T-helper 1 cell (primary cell): Measurements from ENCODE around the gene LARGE1.

Source experiments
- DNase-seq, 5 donors: peaks; one replicate each; pipeline ENCODE4 v3.0.0-alpha.2; 2012 to 2020

Gene LARGE1

GRCh38 chr22:33853200-33854097 lies 66.8 kb downstream of the LARGE1 start:
- no peak for DNase-seq

DNA sequence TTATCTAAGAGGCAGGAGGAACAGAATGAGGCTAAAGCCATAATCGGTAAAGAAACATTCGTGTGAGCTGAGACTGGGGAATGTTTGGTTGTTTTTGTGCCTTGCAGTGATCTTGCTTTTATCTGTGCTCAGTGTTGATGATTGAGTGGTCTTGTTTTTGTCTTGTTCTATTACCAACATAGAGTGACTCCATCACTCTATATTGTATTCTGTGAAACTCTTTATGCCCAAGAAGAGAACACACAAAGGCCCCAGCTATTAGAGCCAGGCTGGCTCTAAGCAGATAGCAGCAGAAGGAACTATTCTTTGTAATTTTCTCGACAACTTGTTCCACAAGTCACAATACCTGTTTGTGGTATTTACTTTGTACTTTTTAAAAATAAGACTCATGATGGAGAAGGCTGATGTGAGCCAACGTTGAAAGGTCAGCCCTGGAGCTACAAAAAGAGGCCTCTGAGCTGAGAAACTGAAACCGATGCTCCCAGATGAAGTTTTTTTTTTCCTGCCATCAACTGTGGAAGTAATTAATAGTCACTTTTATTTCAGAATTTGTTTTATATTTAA lies 68.4 kb downstream of the LARGE1 start:
- DNase-seq = no peak

- DNase-seq = no peak
These were observed 69.0 kb downstream of the LARGE1 start for GRCh38 chr22:33851240-33851639.

DNA sequence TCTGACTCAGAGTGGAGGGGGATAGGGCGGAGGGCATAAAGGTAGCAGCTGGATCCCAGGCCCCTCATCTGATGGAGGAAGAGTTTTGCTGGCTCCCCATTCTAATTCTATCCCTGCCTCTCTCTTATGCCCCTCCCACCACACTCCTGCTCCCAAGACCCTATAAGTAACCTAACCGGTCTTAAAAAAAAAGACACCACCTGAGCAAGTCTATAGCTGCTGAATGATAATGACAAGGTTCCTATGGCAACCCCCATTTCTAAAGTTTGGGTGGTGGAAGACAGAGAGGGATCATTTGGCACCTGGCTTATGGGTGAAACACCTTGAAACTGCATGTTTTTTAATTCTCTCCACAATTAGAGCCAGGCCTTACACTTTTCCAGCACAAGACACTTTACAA lies 69.6 kb downstream of the LARGE1 start:
- DNase-seq = no peak

DNA sequence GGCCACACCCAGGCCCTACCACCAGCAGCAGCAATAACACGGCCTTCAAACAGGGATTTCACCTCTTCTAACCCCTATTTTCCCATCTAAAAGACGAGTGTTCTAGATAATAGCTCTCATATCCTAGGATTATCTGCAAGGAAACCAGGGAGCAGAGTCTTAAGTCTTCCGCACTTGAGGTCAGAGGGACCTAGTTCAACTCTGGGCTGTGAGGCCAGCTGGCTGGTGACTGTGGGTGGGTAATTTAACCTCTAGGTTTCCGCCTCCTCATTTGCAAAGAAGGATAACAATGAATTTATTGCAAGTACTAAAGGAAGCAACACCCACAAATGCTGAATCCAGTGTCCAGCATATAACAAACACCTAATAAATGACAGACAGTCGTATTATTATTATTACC lies 70.1 kb downstream of the LARGE1 start:
- DNase-seq = no peak

- DNase-seq = no peak
These were observed 72.0 kb downstream of the LARGE1 start for GRCh38 chr22:33848251-33848650.

DNA sequence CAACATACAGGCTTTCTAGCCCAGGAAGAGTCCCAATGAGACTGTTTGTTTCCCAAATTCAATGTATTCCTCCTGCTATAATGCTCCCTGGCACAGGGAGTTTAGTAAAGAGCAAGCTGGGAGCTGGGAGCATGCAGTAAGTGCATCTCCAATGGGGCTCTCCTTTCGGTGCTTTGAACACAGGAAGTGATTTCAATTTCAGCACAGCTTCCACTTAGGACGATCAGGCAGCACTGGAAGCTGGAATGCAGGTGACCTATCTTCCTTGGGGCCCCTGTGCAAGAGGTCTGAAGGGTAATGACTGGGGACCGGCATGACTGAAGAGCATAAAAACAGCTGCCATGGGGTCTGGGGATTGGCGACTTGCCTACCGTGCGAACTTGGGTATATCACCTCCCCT lies 76.0 kb downstream of the LARGE1 start:
- DNase-seq = no peak

GRCh38 chr22:33842421-33843094 lies 77.7 kb downstream of the LARGE1 start:
- DNase-seq = no peak

DNA sequence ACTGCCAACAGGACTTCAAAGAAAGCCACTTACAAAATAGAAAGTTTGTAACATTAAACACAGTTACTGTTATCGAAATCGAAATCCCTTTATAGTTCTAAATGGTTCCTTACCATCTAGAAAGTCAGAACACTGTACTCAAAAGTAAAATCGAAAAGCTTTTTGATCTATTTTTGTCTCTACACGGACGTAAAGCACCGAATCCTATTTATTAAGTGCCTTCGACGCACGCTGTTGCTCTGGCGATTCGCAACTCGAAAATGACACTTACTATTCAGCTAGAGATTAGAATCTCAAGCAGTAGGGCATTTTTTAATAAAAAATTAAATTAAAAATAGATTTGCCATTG lies 78.3 kb downstream of the LARGE1 start:
- DNase-seq = no peak

GRCh38 chr22:33841281-33842005 lies 78.8 kb downstream of the LARGE1 start:
- no peak for DNase-seq

DNA sequence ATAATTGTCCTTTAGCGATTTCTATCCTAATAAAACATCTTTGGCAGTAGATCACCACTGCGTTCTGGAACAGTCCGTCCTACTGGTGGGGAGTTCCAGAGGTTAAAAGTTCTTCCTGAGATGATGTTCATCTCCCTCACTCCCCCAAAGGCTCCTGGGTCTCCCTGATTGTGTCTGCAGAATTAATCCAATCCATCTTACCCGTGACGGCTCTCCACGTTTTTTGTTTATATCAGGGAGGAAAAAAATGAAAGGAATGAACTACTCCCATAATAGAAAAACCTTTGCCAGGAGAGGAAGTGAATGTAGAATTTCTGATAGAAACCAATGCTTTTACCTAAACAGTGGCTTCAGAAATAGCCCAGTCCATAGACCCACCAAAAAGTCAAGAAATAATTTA lies 81.6 kb downstream of the LARGE1 start:
- no peak for DNase-seq

- DNase-seq = no peak
These were observed 82.5 kb downstream of the LARGE1 start for GRCh38 chr22:33837826-33838225.

GRCh38 chr22:33835265-33835664 lies 85.0 kb downstream of the LARGE1 start:
- no peak for DNase-seq

- DNase-seq = no peak
These were observed 87.6 kb downstream of the LARGE1 start for GRCh38 chr22:33832558-33833151.

- DNase-seq = no peak
These were observed 88.6 kb downstream of the LARGE1 start for GRCh38 chr22:33831651-33832050.

- DNase-seq = no peak
These were observed 89.1 kb downstream of the LARGE1 start for GRCh38 chr22:33831207-33831606.

- no peak for DNase-seq
These were observed 90.6 kb downstream of the LARGE1 start for GRCh38 chr22:33829546-33830280.

DNA sequence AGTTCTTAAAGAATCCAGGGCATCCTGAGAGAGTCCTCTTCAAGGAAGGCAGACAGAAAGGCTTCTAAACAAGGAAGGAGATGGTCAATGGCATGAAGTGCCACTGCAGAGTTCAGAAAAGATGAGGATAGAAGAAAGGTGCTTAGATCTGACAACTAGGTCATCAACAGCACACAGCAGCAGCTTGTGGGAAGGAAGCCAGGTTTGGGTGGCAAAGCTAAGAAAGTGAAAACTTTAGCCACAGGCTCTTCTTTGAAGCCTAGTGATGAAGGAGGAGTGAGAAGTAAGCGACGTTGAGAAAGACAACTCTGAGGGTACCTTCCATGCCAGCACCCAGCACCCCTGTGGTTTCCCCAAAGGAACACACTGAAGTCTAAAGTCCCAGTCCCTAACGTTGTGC lies 92.0 kb downstream of the LARGE1 start:
- DNase-seq = no peak

DNA sequence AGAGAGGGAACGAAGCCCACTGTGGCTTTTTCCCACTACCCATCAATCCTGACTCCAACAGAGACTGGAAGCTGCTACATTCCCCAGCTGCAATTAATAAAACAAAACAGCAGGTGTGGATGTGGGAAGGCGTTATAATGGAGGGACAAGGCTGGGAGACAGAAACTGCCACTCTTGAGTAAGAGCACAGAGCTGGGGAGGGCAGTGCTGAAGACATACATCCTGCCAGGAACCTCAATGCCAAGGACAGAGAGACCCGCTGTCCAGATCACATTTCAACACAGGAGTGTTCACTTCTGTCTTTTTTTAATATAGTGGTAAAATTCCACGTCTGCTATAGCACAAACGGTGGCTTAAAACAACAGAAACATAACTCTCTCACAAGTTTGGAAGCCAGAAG lies 94.5 kb downstream of the LARGE1 start:
- no peak for DNase-seq

DNA sequence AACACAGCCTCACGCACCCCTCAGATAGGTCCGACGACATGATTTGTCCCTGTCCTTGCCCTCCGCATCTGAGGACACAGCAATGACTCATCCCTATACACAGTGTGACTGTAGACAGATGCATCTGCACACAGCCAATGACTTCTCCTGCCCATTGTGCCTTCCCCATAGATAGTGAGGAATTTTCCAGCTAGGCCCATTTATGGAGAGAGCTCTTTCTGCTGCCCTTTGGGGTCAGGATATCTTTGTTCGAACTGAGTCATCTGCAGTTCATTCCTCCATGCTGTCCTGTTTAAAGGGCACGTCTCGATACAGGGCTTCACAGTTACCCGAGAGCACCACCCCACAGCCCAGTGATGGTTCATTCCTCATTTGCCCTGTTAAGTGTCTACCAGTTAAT lies 96.7 kb downstream of the LARGE1 start:
- no peak for DNase-seq

DNA sequence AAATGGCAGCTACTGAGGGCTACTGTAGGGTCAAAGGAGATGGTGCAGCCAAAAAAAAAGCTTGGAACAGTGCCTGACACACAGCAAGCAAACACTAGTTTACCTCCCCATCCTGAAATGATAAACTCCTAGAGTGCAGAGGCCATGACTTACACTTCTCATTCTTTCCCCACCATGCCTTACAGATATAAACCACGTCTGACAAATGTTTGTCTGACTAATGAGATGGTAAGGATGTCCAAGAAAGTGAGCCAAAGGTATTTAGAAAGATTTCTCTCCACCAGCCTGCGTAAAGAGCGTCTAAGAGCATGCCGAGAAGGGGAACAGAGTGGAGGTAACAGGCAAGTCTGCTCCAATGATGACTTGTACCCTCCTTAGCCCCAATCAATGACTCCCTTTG lies 99.0 kb downstream of the LARGE1 start:
- no peak for DNase-seq

GRCh38 chr22:33819743-33820142 lies 100.5 kb downstream of the LARGE1 start:
- no peak for DNase-seq
